ENCODE measurements around the gene NCK2.

Gene NCK2

GRCh38 chr2:105866216-105867185, 121.8 kb downstream of the NCK2 start:
- Histone ChIP-seq H4K20me1 (ENCODE audit: insufficient read depth, low read length) (no peaks in the 10 kb centered on the region), H3K9me3 (ENCODE audit: low read length) (no peaks in the 10 kb centered on the region), H3K27ac (ENCODE audit: low read depth, low read length, poor library complexity, severe bottlenecking) (no peak overlapping the region), H3K9me2 (ENCODE audit: low read depth, low read length) (no peaks in the 10 kb centered on the region), H3K4me2 (ENCODE audit: low read length) (no peak overlapping the region), H3K9ac (ENCODE audit: low read length) (no peak overlapping the region), H3F3A (ENCODE audit: insufficient read depth, low read length) (no peaks in the 10 kb centered on the region), H2AFZ (ENCODE audit: low read length) (no peak overlapping the region), H3K36me3 (ENCODE audit: insufficient read depth, low read length) (no peaks in the 10 kb centered on the region), H3K27me3 (ENCODE audit: insufficient read depth, low read length) (peaks cover 8% of the 10 kb centered on the region; the same call in 1 of the 2 replicates), H3K4me1 (ENCODE audit: insufficient read depth, low read length, severe bottlenecking) (no peaks in the 10 kb centered on the region), H3K4me3 (ENCODE audit: low read depth, low read length, poor library complexity, severe bottlenecking) (no peak overlapping the region), H3K79me2 (ENCODE audit: insufficient read depth, low read length) (no peaks in the 10 kb centered on the region)
- TF ChIP-seq EZH2 (IDR thresholded peaks at IDR 0.05; ENCODE audit: borderline replicate concordance, low read length) = no peak
- no peak for TF ChIP-seq CTCF (IDR thresholded peaks at IDR 0.05; ENCODE audit: low read length)

- Histone ChIP-seq H2AFZ (ENCODE audit: low read length) (no peak overlapping the region), H3K9me2 (ENCODE audit: low read depth, low read length) (no peaks in the 10 kb centered on the region), H3K27ac (ENCODE audit: low read depth, low read length, poor library complexity, severe bottlenecking) (no peak overlapping the region), H3K4me3 (ENCODE audit: low read depth, low read length, poor library complexity, severe bottlenecking) (no peak overlapping the region), H3K4me1 (ENCODE audit: insufficient read depth, low read length, severe bottlenecking) (no peaks in the 10 kb centered on the region), H3K4me2 (ENCODE audit: low read length) (no peak overlapping the region), H3K9me3 (ENCODE audit: low read length) (no peaks in the 10 kb centered on the region), H3F3A (ENCODE audit: insufficient read depth, low read length) (no peaks in the 10 kb centered on the region), H3K79me2 (ENCODE audit: insufficient read depth, low read length) (no peaks in the 10 kb centered on the region), H4K20me1 (ENCODE audit: insufficient read depth, low read length) (no peaks in the 10 kb centered on the region), H3K9ac (ENCODE audit: low read length) (no peak overlapping the region), H3K36me3 (ENCODE audit: insufficient read depth, low read length) (no peaks in the 10 kb centered on the region), H3K27me3 (ENCODE audit: insufficient read depth, low read length) (peaks cover 8% of the 10 kb centered on the region; the same call in 1 of the 2 replicates)
- TF ChIP-seq EZH2 (IDR thresholded peaks at IDR 0.05; ENCODE audit: borderline replicate concordance, low read length) = no peak
- no peak for TF ChIP-seq CTCF (IDR thresholded peaks at IDR 0.05; ENCODE audit: low read length)
Observed at GRCh38 chr2:105867587-105867986, 122.9 kb downstream of the NCK2 start.

GRCh38 chr2:105868060-105868459, 123.3 kb downstream of the NCK2 start:
- no peak overlapping the region for H3K4me3 ChIP-seq (ENCODE audit: low read depth, low read length, poor library complexity, severe bottlenecking)
- no peak overlapping the region for H3K9ac ChIP-seq (ENCODE audit: low read length)
- no peak overlapping the region for H3K27ac ChIP-seq (ENCODE audit: low read depth, low read length, poor library complexity, severe bottlenecking)
- H3K4me2 ChIP-seq (ENCODE audit: low read length) = no peak overlapping the region
- no peaks in the 10 kb centered on the region for H3K9me3 ChIP-seq (ENCODE audit: low read length)
- no peaks in the 10 kb centered on the region for H3K36me3 ChIP-seq (ENCODE audit: insufficient read depth, low read length)
- no peaks in the 10 kb centered on the region for H4K20me1 ChIP-seq (ENCODE audit: insufficient read depth, low read length)
- TF ChIP-seq CTCF (IDR thresholded peaks at IDR 0.05; ENCODE audit: low read length) = no peak
- TF ChIP-seq EZH2 (IDR thresholded peaks at IDR 0.05; ENCODE audit: borderline replicate concordance, low read length) = no peak
- peaks cover 8% of the 10 kb centered on the region; the same call in 1 of the 2 replicates for H3K27me3 ChIP-seq (ENCODE audit: insufficient read depth, low read length)
- no peaks in the 10 kb centered on the region for H3K4me1 ChIP-seq (ENCODE audit: insufficient read depth, low read length, severe bottlenecking)
- no peak overlapping the region for H2AFZ ChIP-seq (ENCODE audit: low read length)
- no peaks in the 10 kb centered on the region for H3K79me2 ChIP-seq (ENCODE audit: insufficient read depth, low read length)
- H3F3A ChIP-seq (ENCODE audit: insufficient read depth, low read length) = no peaks in the 10 kb centered on the region
- H3K9me2 ChIP-seq (ENCODE audit: low read depth, low read length) = no peaks in the 10 kb centered on the region
